ENCODE data around the gene EIF4E3.

EIF4E3 gene

GRCh38 chr3:71681224-71681668 is 44.0 kb downstream of the EIF4E3 start:
- Histone ChIP-seq H3K4me3 (ENCODE audit: insufficient read depth, low read length, poor library complexity, severe bottlenecking) (no peak overlapping the region), H3K27me3 (ENCODE audit: low read length) (no peaks in the 10 kb centered on the region), H3K4me2 (ENCODE audit: low read depth, low read length, poor library complexity, severe bottlenecking) (no peak overlapping the region), H3K9me2 (replicated peaks; ENCODE audit: insufficient read depth, low read length) (no peaks in the 10 kb centered on the region), H2AFZ (ENCODE audit: low read depth, low read length, severe bottlenecking) (no peak overlapping the region), H3K9me3 (ENCODE audit: insufficient read depth, low read length) (no peaks in the 10 kb centered on the region), H3K27ac (ENCODE audit: low read depth, low read length) (no peak overlapping the region), H3K9ac (ENCODE audit: low read length) (no peak overlapping the region), H3F3A (ENCODE audit: insufficient read depth) (no peaks in the 10 kb centered on the region), H3K36me3 (ENCODE audit: low read length) (no peaks in the 10 kb centered on the region), H4K20me1 (ENCODE audit: low read depth, low read length) (no peaks in the 10 kb centered on the region), H3K79me2 (ENCODE audit: insufficient read depth, low read length) (no peaks in the 10 kb centered on the region)
- TF ChIP-seq EZH2phosphoT487 (conservative IDR thresholded peaks at IDR 0.05; ENCODE audit: low read length) (no peak), CTCF (IDR thresholded peaks at IDR 0.05; ENCODE audit: insufficient read depth, low read length, poor library complexity, severe bottlenecking) (peak; percentile 75)

GRCh38 chr3:71680603-71681002 is 44.6 kb downstream of the EIF4E3 start:
- no peak overlapping the region for H3K27ac ChIP-seq (ENCODE audit: low read depth, low read length)
- TF ChIP-seq CTCF (IDR thresholded peaks at IDR 0.05; ENCODE audit: insufficient read depth, low read length, poor library complexity, severe bottlenecking) (no peak), EZH2phosphoT487 (conservative IDR thresholded peaks at IDR 0.05; ENCODE audit: low read length) (no peak)
- H3F3A ChIP-seq (ENCODE audit: insufficient read depth) = no peaks in the 10 kb centered on the region
- H3K4me3 ChIP-seq (ENCODE audit: insufficient read depth, low read length, poor library complexity, severe bottlenecking) = no peak overlapping the region
- H4K20me1 ChIP-seq (ENCODE audit: low read depth, low read length) = no peaks in the 10 kb centered on the region
- no peaks in the 10 kb centered on the region for H3K79me2 ChIP-seq (ENCODE audit: insufficient read depth, low read length)
- no peak overlapping the region for H3K9ac ChIP-seq (ENCODE audit: low read length)
- no peaks in the 10 kb centered on the region for H3K9me2 ChIP-seq (replicated peaks; ENCODE audit: insufficient read depth, low read length)
- H2AFZ ChIP-seq (ENCODE audit: low read depth, low read length, severe bottlenecking) = no peak overlapping the region
- H3K36me3 ChIP-seq (ENCODE audit: low read length) = no peaks in the 10 kb centered on the region
- H3K27me3 ChIP-seq (ENCODE audit: low read length) = no peaks in the 10 kb centered on the region
- H3K4me2 ChIP-seq (ENCODE audit: low read depth, low read length, poor library complexity, severe bottlenecking) = no peak overlapping the region
- H3K9me3 ChIP-seq (ENCODE audit: insufficient read depth, low read length) = no peaks in the 10 kb centered on the region

GRCh38 chr3:71676931-71677330 is 48.3 kb downstream of the EIF4E3 start:
- Histone ChIP-seq H3K4me3 (ENCODE audit: insufficient read depth, low read length, poor library complexity, severe bottlenecking) (no peak overlapping the region), H3K9me3 (ENCODE audit: insufficient read depth, low read length) (no peaks in the 10 kb centered on the region), H3K27me3 (ENCODE audit: low read length) (no peaks in the 10 kb centered on the region), H3K4me2 (ENCODE audit: low read depth, low read length, poor library complexity, severe bottlenecking) (no peak overlapping the region), H3K79me2 (ENCODE audit: insufficient read depth, low read length) (no peaks in the 10 kb centered on the region), H3F3A (ENCODE audit: insufficient read depth) (no peaks in the 10 kb centered on the region), H3K36me3 (ENCODE audit: low read length) (no peaks in the 10 kb centered on the region), H3K9me2 (replicated peaks; ENCODE audit: insufficient read depth, low read length) (no peaks in the 10 kb centered on the region), H2AFZ (ENCODE audit: low read depth, low read length, severe bottlenecking) (no peak overlapping the region), H4K20me1 (ENCODE audit: low read depth, low read length) (no peaks in the 10 kb centered on the region), H3K27ac (ENCODE audit: low read depth, low read length) (no peak overlapping the region), H3K9ac (ENCODE audit: low read length) (no peak overlapping the region)
- no peak for TF ChIP-seq CTCF (IDR thresholded peaks at IDR 0.05; ENCODE audit: insufficient read depth, low read length, poor library complexity, severe bottlenecking)
- no peak for TF ChIP-seq EZH2phosphoT487 (conservative IDR thresholded peaks at IDR 0.05; ENCODE audit: low read length)
